Neural progenitor cell (in vitro differentiated cells): ENCODE results near the gene CERS6. TPM values are rescaled to one million over a fixed set of nuclear protein-coding genes. Genes with fewer than 3 reads are reported as not detected.
"Not testable (repeated sequence)": the region's sequence is repeated elsewhere in the genome, so short reads cannot be mapped to it uniquely, and the experiment has no call there.

Source experiments
- DNase-seq: peaks from one replicate; pipeline ENCODE4 v3.0.0-alpha.2; 2016; ENCODE audit warnings: low spot score
- H2AFZ ChIP-seq: fragments of 200-600 bp; sonication (generic); replicated peaks from 2 replicates; pipeline ENCODE4 v1.6.1; 2016; ENCODE audit warnings: antibody characterized with exemption
- H3F3A ChIP-seq: fragments of 200-600 bp; sonication (generic); 2 replicates; pipeline ENCODE4 v1.6.1; 2016; ENCODE audit warnings: antibody characterized with exemption, low read depth
- H3K27ac ChIP-seq: fragments of 200-600 bp; sonication (generic); 2 replicates; pipeline ENCODE4 v1.5.1; 2016; ENCODE audit warnings: mild to moderate bottlenecking
- H3K27me3 ChIP-seq: fragments of 200-600 bp; sonication (generic); 2 replicates; pipeline ENCODE4 v1.6.1; 2016; ENCODE audit warnings: mild to moderate bottlenecking, moderate library complexity
- H3K36me3 ChIP-seq: fragments of 200-600 bp; sonication (generic); 2 replicates; pipeline ENCODE4 v1.5.1; 2016
- H3K4me1 ChIP-seq: fragments of 200-600 bp; sonication (generic); 2 replicates; pipeline ENCODE4 v1.6.1; 2016; ENCODE audit warnings: mixed run types
- H3K4me2 ChIP-seq: fragments of 200-600 bp; sonication (generic); 2 replicates; pipeline ENCODE4 v1.6.1; 2016
- H3K4me3 ChIP-seq: fragments of 200-600 bp; sonication (generic); 2 replicates; pipeline ENCODE4 v1.5.1; 2016
- H3K79me2 ChIP-seq: fragments of 200-600 bp; sonication (generic); 2 replicates; pipeline ENCODE4 v1.6.1; 2016; ENCODE audit warnings: low read depth
- H3K9ac ChIP-seq: fragments of 200-600 bp; sonication (generic); 2 replicates; pipeline ENCODE4 v1.6.1; 2016
- H3K9me3 ChIP-seq: fragments of 200-600 bp; sonication (generic); 2 replicates; pipeline ENCODE4 v1.5.1; 2016; ENCODE audit warnings: low read depth
- H4K20me1 ChIP-seq: fragments of 200-600 bp; sonication (generic); 2 replicates; pipeline ENCODE4 v1.6.1; 2016; ENCODE audit warnings: low read depth
- H3K27ac Mint-ChIP-seq: 3 replicates; pipeline ENCODE4 v1.8.0; 2021; ENCODE audit warnings: mixed read lengths
- H3K27me3 Mint-ChIP-seq: 2 replicates; pipeline ENCODE4 v1.8.0; 2022; ENCODE audit warnings: low read depth, mild to moderate bottlenecking, inconsistent platforms, moderate library complexity, mixed read lengths; ENCODE audit not compliant: insufficient read depth
- H3K36me3 Mint-ChIP-seq: 3 replicates; pipeline ENCODE4 v1.8.0; 2021; ENCODE audit warnings: mixed read lengths
- H3K4me1 Mint-ChIP-seq: 3 replicates; pipeline ENCODE4 v1.8.0; 2021; ENCODE audit warnings: mixed read lengths
- H3K4me3 Mint-ChIP-seq: 3 replicates; pipeline ENCODE4 v1.8.0; 2021; ENCODE audit warnings: mild to moderate bottlenecking, moderate library complexity, mixed read lengths
- H3K9me3 Mint-ChIP-seq: 3 replicates; pipeline ENCODE4 v1.8.0; 2020; ENCODE audit warnings: mixed read lengths
- EZH2 ChIP-seq: fragments of 200-600 bp; sonication (generic); IDR thresholded peaks from 2 replicates; pipeline ENCODE4 v1.6.1; 2017; ENCODE audit warnings: antibody characterized with exemption, mild to moderate bottlenecking, moderate library complexity
- EZH2phosphoT487 ChIP-seq: fragments of 200-600 bp; sonication (generic); IDR thresholded peaks from 2 replicates; pipeline ENCODE4 v1.6.1; 2017; ENCODE audit warnings: antibody characterized with exemption
- total RNA-seq: library from RNA; depleted of rRNA; stranded (reverse); fragments of >200 nt; gene quantifications from 2 replicates; pipeline ENCODE4 v1.2.3, GENCODE V29; 2015; ENCODE audit warnings: low replicate concordance
- TF ChIP-seq, protein P1 (sequence below): fragments of 200-600 bp; sonication (generic); IDR thresholded peaks from 2 replicates; pipeline ENCODE4 v1.5.1; 2017; ENCODE audit warnings: antibody characterized with exemption, mild to moderate bottlenecking

The CERS6 gene
- total RNA-seq, 1 donor from 2014 or later = 50.8 TPM

DNA sequence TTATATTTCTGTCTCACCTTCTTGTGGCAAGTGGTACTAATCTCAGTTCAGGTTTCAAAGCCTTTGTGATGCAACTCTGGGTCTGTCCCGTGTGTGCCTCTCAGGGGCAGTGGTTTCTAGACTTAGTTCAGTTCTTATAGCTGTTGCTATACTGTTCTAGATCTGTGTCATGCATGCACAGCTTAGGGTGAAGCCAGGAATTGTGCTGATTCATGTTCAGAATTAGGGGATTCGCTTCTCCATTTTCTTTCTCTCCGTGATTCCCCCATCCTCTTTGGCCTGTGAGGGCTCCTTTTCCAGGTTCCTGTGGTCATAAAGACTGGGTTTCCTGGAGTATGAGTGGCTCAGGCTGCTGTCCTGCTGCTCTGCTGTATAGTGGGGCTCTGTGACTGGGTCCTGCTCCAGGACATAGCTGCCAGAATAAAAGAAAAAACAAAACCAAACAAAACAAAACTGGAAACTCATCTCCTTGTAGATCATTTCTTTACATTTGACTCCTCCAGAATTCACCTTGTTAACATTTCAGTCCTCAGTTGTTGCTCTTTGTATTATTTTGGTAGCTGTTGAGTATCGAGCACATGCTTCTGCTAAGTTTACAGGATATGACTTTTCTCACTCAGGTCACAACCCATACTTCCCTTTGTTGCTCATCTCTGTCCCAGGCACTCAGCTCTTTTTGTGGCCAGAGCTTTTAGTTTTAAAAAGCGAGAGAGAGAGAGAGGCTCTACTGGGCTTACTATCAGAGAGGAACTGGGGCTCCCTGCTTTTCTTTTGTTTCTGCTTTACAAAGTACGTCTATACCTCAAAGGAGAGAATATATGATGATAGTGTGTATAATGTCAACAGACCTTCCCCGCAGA lies 34.2 kb downstream of the CERS6 start:
- no peak for TF ChIP-seq EZH2
- TF ChIP-seq, protein P1, sequence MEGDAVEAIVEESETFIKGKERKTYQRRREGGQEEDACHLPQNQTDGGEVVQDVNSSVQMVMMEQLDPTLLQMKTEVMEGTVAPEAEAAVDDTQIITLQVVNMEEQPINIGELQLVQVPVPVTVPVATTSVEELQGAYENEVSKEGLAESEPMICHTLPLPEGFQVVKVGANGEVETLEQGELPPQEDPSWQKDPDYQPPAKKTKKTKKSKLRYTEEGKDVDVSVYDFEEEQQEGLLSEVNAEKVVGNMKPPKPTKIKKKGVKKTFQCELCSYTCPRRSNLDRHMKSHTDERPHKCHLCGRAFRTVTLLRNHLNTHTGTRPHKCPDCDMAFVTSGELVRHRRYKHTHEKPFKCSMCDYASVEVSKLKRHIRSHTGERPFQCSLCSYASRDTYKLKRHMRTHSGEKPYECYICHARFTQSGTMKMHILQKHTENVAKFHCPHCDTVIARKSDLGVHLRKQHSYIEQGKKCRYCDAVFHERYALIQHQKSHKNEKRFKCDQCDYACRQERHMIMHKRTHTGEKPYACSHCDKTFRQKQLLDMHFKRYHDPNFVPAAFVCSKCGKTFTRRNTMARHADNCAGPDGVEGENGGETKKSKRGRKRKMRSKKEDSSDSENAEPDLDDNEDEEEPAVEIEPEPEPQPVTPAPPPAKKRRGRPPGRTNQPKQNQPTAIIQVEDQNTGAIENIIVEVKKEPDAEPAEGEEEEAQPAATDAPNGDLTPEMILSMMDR = no peak
- no peak for TF ChIP-seq EZH2phosphoT487
- Histone ChIP-seq H3K79me2 (peaks cover 99% of the 10 kb centered on the region), H3K4me1 (peaks cover 21% of the 10 kb centered on the region), H3K36me3 (no peaks in the 10 kb centered on the region), H3K4me2 (peak overlapping the region; percentile 57), H2AFZ (no peak overlapping the region), H4K20me1 (peaks cover 5% of the 10 kb centered on the region), H3K4me3 (no peak overlapping the region), H3K27me3 (no peaks in the 10 kb centered on the region), H3K9me3 (no peaks in the 10 kb centered on the region), H3K9ac (no peak overlapping the region), H3F3A (peaks cover 20% of the 10 kb centered on the region), H3K27ac (peak overlapping the region; percentile 8)
- DNase-seq = peak; percentile 18
- Mint-ChIP-seq H3K9me3 (peaks cover 12% of the 10 kb centered on the region), H3K4me3 (peak overlapping the region; percentile 30), H3K27ac (peak overlapping the region; percentile 90), H3K27me3 (no peaks in the 10 kb centered on the region), H3K4me1 (peaks cover 15% of the 10 kb centered on the region), H3K36me3 (peaks cover 14% of the 10 kb centered on the region)

DNA sequence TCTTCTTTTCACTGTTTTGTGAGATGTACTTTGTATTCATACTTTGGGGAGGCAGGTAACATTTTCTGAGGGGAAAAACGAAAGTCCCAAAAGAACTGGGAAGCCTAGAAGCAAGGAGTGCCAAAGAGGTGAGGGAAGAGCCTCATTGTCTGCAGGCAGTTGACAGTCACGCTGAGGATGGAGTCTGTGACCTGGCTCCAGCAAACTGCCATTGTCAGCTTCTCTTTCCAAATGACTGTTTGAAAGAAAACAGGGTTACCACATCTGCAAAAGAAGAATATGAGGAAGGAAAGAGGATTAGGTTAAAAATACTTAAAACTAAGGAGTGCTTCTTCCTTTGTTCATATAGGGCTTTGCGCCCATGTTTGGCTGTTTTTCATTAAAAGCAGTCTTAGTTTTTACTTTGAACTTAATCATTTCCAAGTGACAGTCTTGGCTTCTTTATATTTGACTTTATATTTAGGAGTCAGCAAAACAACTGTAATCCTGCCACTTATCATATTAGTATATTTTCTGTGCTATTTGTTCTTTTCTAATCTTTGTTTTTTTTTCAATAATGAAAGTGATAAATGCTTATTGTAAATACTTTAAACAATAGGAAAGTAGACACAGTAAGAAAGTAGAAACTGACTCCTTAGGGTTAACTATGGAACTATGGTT lies 35.0 kb downstream of the CERS6 start:
- DNase-seq = no peak
- Mint-ChIP-seq H3K36me3 (peaks cover 20% of the 10 kb centered on the region), H3K4me3 (no peak overlapping the region), H3K4me1 (peaks cover 15% of the 10 kb centered on the region), H3K27ac (peak overlapping the region; percentile 90), H3K27me3 (no peaks in the 10 kb centered on the region), H3K9me3 (peaks cover 7% of the 10 kb centered on the region)
- Histone ChIP-seq H3K9ac (no peak overlapping the region), H3K79me2 (peaks cover 99% of the 10 kb centered on the region), H3K27me3 (no peaks in the 10 kb centered on the region), H3K4me2 (peak overlapping the region; percentile 57), H3F3A (peaks cover 20% of the 10 kb centered on the region), H2AFZ (no peak overlapping the region), H4K20me1 (peaks cover 5% of the 10 kb centered on the region), H3K27ac (peak overlapping the region; percentile 20), H3K36me3 (no peaks in the 10 kb centered on the region), H3K9me3 (no peaks in the 10 kb centered on the region), H3K4me1 (peaks cover 21% of the 10 kb centered on the region), H3K4me3 (no peak overlapping the region)
- TF ChIP-seq EZH2phosphoT487 (no peak), EZH2 (no peak)
- TF ChIP-seq, protein P1 = no peak

DNA sequence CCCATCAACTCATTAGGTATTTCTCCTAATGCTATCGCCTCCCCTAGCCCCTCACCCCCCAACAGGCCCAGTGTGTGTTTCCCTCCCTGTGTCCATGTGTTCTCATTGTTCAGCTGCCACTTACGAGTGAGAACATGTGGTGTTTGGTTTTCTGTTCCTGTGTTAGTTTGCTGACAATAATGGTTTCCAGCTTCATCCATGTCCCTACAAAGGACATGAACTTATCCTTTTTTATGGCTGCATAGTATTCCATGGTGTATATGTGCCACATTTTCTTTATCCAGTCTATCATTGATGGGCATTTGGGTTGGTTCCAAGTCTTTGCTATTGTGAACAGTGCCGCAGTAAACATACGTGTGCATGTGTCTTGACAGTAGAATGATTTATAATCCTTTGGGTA lies 35.7 kb downstream of the CERS6 start:
- H2AFZ ChIP-seq, H3K9ac ChIP-seq, DNase-seq, H3K9me3 Mint-ChIP-seq, H3K4me2 ChIP-seq, H4K20me1 ChIP-seq, H3K27ac ChIP-seq, H3K27ac Mint-ChIP-seq, H3K4me3 ChIP-seq, H3K9me3 ChIP-seq, H3K27me3 ChIP-seq, H3K36me3 ChIP-seq, H3K27me3 Mint-ChIP-seq, H3K4me3 Mint-ChIP-seq: not testable (repeated sequence)
- Mint-ChIP-seq H3K36me3 (peaks cover 20% of the 10 kb centered on the region), H3K4me1 (peaks cover 15% of the 10 kb centered on the region)
- Histone ChIP-seq H3K4me1 (peaks cover 21% of the 10 kb centered on the region), H3K79me2 (peaks cover 96% of the 10 kb centered on the region), H3F3A (peaks cover 20% of the 10 kb centered on the region)

DNA sequence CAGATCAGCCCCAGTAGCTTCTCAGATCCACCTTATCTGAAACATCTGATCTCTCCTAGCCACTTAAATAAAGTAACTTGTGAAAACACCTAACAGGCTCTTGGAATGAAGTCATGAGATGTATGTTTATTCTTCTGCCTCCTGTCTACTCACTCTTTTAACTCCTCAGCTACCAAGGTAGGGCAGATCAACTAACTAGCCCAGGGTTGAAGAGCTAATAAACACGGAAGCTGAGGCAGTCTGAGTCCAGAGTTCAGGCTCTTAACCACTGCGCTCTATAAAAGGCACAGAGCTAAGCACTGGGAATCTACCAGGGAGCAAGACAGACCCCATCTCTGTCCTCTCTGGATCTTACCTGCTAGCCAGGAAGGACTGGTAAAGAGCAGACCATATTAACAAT lies 37.1 kb downstream of the CERS6 start:
- H3K27me3 ChIP-seq, H3K4me3 Mint-ChIP-seq, H3K9ac ChIP-seq, H3K27ac Mint-ChIP-seq, H2AFZ ChIP-seq, H3K27me3 Mint-ChIP-seq, H3K27ac ChIP-seq, H3K4me2 ChIP-seq, DNase-seq, H3K36me3 ChIP-seq, H3K9me3 ChIP-seq, H3K9me3 Mint-ChIP-seq, H3K4me3 ChIP-seq, H4K20me1 ChIP-seq: not testable (repeated sequence)
- Mint-ChIP-seq H3K36me3 (peaks cover 25% of the 10 kb centered on the region), H3K4me1 (peaks cover 15% of the 10 kb centered on the region)
- peaks cover 95% of the 10 kb centered on the region for H3K79me2 ChIP-seq
- H3K4me1 ChIP-seq = peaks cover 21% of the 10 kb centered on the region
- peaks cover 20% of the 10 kb centered on the region for H3F3A ChIP-seq
